ELF-1 (cell line): ENCODE data around the gene OR52K2.
"Not testable (repeated sequence)": the region's sequence is repeated elsewhere in the genome, so short reads cannot be mapped to it uniquely, and the experiment has no call there.

Experiments
- DNase-seq: peaks from one replicate; pipeline ENCODE4 v3.0.0-alpha.2; 2016; ENCODE audit warnings: low read depth, low spot score

OR52K2 gene

DNA sequence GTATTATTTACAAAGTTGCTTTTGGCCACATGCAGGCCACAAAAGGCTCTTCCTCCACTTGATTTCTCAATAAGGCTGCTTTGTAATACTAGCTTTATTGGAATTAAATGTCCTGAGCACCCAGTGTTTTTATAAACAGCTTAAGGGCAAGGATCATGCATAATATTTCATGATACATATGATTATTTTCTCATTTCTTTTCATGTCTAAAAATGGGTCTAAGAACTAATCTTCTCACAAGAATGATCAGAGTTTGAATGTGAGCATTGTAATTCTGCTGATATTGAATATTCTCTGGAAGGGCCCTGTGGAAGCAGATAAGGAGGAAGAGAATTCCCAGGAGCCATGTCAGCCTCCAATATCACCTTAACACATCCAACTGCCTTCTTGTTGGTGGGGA, at the start of gene OR52K2:
TSS of gene OR52K2 (plus strand) at position 301 of the 400 bp plus-strand sequence. CDS start at position 346, 45 bp downstream.
- no peak for DNase-seq

DNA sequence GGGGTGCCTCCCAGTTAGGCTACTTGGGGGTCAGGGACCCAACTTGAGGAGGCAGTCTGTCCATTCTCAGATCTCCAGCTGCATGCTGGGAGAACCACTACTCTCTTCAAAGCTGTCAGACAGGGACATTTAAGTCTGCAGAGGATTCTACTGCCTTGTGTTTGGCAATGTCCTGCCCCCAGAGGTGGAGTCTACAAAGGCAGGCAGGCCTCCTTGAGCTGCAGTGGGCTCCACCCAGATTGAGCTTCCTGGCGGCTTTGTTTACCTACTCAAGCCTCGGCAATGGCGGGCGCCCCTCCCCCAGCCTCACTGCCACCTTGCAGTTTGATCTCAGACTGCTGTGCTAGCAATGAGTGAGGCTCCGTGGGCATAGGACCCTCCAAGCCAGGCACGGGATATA, 42.9 kb upstream of the OR52K2 start:
- DNase-seq, result not testable (repeated sequence)

DNA sequence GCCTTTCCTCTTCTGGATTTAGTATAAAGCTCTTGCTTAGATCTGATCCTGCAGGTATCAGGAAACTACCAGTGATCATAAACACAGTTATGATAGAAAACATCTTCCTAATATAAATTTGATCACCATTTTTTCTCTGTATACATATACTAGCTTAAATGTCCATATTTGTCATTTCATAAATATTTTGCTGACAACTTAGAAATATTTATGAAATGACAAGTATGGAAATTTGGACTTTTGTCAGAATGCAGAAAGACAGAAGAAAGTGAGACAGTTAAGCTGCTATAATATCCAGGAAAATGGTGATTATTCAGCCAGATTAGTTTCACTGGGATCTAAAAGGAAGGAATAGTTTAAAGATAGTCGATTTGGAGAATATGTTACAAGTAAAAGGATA, 32.8 kb upstream of the OR52K2 start:
- DNase-seq, result no peak

DNA sequence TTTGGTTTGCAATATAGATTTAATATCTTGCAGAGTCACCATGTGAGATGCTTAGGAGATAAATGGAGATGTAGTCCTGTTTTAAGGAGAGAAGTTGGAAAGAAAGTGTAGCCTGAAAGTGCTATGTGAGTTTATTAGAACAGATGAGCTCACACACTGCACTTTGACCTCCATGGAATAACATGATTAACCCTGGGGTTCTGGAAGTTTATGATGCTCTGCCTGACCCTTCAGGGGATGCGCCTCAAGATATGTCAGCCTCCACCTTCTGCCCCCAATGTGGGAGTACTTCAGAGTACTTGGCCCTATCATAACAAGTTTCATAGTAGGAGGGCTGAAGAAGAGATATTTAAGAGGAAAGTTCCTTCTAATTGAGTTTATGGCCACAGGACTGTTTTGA, 32.3 kb upstream of the OR52K2 start:
- no peak for DNase-seq

DNA sequence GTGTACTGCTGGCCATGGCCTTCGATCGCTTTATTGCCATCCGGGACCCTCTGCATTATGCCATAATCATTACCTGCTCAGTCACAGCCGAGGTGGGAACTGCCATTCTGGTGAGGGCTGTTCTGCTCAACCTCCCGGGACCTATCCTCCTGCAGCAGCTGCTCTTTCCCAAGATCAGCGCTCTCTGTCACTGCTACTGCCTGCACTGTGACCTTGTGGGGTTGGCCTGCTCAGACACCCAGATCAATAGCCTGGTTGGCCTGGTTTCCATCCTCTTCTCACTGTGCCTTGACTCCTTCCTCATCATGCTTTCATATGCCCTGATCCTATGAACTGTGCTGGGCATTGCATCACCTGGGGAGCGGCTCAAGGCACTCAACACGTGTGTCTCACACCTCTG, 30.7 kb upstream of the OR52K2 start:
- no peak for DNase-seq

DNA sequence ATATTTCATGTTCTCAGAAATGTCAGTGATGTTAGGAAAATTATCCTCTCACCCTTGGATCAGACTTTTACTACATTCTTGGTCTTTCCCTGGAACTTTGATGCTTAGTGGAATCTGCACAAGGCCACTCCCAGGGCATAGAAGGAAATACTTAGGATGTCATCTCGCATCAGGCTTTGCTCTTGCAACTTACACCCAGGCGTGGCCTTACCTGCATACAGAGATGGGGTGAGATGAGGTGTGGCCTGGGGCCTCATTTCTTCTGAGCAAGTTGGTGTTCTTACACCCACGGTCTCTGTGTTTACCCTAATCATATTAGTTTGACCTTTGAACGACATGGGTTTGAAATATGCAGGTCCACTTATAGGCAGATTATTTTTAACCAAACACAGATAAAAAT, 19.0 kb upstream of the OR52K2 start:
- no peak for DNase-seq

DNA sequence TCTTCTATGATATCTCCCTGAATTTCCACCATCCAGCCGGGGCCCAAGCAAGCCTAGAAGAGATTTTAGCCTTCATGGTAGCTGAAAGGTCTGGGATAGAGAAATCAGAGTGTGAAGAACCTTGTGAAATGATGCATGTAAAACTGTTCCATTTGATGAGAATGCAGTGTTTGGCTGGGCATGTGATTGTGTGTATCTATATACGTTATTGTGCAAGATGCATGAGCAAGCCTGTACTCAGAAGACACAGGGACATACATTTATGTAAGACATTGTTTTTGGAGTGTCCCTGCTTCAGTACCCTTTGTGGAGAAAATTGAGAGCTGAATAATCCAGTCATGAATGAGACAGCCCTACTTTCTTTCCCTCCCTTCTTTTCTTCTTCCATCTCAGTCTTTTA, 15.2 kb upstream of the OR52K2 start:
- no peak for DNase-seq

DNA sequence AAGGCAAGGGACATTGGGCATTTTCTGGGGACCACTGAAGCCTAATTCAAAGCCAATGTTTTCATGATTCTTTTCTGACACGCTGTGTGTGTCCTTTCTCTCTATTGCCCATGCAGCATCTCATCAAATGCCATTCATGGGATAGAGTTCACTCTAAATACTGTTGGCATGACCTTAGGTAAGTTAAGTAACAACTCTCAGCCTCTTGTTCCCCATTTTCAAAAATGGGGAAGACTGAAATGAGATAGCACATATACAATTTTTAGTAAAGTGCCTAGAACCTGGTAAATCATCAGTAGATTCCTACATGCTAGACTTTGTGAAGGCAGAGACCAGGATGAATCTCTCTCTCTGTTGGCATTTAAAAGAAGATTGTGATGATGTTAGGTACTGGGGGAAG, 12.7 kb upstream of the OR52K2 start:
- no peak for DNase-seq

DNA sequence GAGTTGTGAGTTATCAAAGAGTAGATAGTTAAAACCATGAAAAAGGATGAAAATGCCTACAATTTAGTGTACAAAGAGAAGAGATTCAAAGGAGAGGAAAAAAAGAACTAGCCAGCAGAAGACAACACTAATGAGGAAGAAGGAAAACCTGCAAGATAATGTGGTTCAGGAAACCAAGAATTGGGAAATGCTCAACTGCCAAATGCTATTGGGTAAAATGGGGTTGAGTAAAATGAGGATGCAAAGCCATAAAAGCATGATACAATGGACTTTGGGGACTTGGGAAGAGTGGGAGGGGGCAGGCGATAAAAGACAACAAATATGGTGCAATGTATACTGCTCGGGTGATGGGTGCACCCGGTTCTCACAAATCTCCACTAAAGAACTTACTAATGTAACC, 7.6 kb upstream of the OR52K2 start:
- no peak for DNase-seq

DNA sequence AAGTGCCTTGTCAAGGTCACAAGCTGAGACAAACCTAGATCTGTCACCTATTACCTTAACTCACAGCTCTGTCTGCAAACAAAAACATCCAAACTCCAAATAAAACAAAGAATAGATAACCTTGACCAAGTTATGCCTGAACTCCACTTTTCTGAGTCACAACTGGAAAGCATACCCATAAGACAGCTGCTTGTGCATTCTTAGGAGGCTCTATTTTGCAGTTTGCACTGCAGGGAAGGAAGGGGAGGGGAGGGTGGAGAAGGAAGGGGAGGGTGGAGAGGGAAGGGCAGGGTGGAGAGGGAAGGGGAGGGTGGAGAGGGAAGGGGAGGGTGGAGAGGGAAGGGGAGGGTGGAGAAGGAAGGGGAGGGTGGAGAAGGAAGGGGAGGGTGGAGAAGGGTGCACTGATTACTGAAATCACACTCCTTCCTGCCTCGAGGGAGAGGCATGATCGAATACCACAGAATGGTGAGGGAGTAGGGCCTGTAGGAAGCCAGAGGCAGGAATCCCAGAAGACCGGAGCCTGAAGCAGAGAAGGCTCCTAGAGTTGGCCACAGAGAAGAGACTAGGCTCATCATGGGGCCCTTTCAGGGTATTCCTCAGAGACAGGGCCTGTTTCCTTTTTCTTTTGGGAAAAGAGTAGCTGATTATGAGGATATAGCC, 5.7 kb upstream of the OR52K2 start:
- DNase-seq, result no peak

DNA sequence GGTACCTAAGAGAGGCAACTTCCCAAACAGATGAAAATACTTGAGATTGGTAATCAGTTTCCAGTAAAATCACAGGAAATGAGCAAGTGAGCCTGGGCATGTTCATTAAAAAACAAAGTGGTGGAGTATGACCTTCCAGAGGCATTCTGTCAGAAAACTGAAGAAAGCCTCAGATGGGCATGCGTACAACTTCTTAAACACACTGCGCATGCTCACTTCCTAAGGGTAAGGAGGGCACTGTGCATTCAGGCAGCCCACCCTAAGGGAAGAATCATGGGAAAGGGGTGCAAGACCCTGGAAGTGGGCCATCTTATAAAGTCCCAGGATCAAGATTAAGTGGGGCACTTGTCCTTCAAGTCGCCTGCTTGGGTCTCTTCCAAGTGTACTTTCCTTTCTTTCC, 4.0 kb downstream of the OR52K2 start:
- DNase-seq, result no peak

DNA sequence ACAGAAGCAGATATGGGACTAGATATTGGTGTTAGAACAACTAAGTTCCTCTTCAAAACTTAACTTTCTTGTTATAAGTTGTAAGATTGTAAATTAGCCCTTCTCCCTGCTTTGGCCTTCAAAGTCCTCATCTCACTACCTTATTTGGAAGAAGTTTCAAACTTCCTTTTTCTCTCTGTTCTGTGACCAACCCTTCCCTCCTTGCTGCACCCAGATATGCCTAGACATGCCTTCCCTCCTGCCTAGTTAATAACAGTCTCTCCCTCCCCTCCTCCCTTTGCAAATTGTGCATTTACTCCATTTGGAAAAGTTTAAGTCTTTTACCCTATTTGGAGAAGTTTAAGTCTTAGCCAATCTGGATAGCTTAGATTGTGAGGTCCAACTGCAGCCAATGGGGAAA, 4.9 kb downstream of the OR52K2 start:
- no peak for DNase-seq

DNA sequence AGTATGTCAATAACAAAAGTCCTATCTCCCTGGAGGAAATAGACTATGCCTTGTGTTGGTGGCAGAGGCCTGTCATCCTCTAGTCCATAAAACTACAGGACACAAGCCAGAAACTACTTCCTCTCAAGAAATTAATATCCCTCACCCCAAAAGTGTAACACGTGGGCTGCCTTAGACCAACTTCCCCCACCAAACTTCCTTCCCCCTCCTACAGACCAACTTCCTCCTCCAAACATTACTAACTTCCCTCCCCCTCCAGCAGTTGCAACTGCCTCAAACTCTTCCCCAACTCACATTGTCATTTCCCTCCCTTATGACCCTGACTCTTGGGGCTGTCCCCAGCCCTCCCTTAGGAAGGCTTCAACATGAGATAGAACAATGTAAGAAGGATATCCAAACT, 6.3 kb downstream of the OR52K2 start:
- DNase-seq, result no peak

DNA sequence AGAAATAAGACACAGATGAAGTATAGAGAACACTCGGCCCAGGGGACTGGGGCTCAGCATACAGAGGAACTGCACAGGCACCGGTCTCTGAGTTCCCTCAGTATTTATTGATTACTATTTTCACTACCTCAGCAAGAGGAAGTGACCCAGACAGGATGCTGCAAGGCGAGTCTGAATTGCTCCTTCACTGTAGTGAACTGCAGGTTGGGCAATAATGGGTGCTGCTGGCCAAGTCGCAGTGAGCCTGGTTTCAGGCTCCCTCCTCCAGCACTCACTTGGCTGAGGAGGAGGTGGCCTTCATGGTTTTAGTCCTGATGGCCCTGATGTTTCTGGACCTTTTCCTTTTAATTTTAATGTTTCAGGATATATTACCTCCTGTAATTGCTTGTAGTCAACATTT, 10.4 kb downstream of the OR52K2 start:
- DNase-seq, result no peak

DNA sequence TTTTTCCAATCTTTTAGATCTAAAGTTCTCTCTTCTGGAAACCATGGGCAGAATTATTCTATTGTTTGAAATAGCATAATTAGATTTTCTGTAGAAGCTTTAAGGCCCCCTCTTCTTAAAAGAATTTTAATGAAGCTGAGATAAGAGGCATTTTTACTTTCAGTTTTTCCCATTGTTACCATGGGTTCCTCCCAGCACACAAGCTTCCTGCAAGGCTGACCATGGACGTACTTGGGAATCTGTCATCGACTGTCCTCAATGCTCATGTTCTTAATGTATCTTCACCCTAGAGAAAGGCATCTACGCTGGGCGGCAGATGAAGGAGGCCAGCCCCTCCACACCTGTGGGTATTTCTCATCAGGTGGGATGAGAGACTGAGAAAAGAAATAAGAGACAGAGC, 11.1 kb downstream of the OR52K2 start:
- DNase-seq, result no peak

DNA sequence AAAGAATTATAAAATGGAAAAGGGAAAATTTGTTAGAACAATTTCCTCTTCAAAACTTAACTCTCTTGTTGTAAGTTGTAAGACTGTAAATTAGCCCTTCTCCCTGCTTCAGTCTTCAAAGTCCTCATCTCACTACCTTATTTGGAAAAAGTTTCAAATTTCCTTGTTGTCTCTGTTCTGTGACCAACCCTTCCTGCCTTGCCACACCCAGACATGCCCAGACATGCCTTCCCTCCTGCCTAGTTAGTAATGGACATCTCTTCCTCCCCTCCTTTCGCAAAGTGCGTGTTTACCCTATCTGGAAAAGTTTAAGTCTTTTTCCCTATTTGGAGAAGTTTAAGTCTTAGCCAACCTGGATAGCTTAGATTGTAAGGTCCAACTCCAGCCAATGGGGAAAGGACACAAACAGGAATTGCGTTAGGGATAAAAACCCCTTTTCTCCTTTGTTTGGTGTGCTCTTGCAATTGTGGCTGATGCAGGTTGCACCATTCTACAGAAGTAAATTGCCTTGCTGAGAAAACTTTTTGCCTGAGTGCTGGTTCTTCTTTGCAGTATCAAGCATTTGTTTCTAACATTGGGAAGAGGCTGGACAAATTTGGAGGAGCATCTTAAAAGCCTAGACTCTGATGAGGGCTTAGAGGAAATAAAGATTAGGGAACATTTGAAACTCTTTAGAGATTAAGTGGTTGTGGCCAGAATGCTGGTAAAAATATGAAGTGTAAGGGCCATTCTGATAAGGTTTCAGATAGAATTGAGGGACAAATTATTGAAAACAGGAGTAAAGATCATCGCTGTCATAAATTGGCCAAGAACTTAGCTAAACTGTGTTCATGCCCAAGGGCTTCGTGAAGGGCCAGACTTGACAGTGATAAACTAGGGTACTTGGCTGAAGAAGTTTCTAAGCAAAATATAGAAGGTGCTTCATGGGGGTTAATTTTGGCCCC, 15.4 kb downstream of the OR52K2 start:
- peak; percentile 6 for DNase-seq

DNA sequence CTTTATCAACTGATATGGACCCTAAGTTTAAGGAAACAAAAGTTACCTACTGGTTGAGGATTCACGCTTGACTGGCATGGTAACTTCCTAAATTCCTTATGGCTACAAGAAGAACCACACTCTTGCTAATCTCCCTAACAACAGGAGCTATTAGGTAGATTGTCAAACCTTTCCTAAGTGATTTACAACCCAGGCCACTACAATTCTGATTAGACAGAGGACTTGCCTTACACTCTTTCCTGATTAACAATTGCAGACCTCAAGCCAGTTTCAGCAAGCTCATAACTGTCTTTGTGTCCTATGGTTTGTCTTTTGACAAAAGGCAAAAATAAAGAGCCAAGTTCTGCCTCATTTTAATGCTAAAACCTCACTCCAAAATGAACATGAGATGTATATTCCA, 16.3 kb downstream of the OR52K2 start:
- no peak for DNase-seq

DNA sequence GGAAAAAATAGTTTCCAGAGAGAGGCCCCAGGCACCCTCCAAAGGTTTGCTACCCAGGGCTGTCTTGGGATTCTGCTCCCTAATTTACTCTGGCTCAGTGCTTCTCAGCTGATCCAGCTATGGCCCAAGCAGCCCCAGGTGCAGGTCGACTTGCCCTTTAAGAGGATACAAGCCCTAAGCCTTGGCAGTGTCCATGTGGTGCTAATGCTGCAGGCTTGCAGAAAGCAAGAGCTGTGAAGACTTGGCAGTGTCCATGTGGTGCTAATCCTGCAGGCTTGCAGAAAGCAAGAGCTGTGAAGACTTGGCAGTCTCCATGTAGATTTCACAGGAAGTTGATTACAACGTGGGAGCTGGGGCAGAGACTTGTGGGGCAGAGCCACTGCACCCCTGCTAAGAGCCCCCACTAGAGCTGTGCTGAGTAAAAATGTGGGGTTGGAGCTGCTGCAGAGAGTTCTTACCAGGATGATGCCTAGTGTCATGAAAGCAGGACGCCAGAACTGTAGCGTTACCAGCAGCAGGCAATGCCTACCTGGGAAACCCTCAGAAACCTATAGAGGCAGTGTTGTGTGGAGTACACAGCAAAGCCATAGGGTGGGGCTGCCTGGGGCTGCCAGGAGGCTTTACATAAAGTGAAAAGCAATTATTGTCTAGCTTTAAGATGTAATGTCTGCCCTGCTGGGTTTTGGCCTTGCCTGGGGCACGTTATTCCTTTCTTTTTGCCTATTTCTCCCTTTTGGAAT, 17.2 kb downstream of the OR52K2 start:
- DNase-seq, result peak; percentile 37

DNA sequence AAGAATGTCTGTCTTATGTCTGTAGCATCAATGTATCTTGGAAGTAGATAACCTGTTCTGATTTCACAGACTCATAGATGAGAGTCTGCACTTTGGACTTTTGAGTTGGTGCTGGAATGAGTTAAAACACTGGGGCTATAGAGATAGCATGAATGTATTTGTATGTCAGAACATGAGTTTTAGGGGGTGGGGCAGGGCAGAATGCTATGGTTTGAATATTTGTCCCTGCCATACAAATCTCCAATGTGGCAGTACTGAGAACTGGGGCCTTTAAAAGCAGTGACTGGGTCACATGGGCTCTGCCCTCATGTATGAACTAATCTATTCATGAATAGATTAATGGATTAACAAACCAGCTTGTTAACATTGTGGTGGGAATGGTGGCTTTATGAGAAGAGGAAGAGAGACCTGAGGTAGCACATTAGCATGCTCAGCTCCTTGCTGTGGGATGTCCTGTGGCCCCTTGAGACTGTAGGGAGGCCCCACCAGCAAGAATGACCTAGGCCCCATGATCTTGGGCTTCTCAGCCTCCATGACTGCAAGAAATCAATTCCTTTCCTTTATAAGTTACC, 17.9 kb downstream of the OR52K2 start:
- DNase-seq, result no peak

DNA sequence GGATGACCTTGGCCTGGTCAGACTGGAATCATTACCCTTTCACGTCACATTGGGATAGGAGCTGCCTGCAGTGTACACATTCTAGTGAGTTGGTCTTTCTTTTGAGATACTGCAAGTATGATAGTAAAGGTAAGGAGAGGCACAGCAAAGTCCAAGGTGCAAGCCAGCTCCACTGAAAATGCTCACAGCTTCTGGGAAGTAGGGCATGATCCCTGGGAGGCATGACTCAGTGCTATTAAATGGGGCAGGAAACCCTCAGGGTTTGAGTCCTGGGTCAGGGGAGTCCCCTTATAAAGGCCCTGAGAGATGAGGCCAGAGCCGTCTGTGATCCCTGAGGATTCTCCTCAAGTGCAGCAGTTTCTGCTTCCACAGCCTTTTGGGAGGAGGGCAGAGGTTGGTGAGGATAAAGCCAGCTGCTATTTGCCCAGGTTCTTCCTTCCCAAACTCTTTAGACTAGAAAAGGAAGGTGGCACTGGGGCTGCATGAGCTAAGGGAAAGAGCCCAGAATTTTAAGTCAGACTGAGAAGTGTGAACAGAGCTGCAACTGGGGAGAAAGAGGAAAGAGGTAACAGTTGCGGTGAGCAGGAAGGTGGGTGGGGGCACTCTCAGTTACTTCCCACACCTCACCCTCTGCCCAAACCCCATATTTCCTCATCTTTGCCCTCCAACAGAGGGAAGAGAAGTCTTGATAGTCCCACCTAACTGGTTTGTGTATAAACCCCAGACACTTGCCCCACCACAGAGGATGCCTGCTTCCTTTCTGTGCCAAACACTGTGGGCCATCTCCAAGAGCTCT, 18.9 kb downstream of the OR52K2 start:
- no peak for DNase-seq

DNA sequence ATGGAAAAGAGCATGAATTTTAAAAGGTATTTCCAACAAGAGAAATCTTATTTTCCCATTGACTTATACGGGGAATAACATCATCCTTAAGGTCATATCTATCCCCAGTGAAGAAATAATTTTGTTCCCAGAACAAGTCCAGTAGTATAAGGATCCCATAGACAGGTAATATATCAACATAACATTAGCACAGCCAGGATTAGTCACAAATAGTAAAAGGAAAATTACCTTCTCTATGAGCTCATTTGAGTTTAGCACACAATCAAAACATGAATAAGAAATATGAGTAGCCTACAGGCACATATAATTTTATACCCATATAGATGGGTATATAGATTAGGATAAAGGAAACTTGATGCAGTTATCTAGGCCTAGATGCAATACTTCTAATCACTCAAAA, 30.5 kb downstream of the OR52K2 start:
- no peak for DNase-seq
